ENCODE data around the gene PTK7.

PTK7 gene

GRCh38 chr6:43120101-43120763 is 44.1 kb downstream of the PTK7 start:
- Histone ChIP-seq H3K4me1 (ENCODE audit: control insufficient read depth, insufficient read depth, low read length) (peaks cover 7% of the 10 kb centered on the region), H3K9me3 (ENCODE audit: control insufficient read depth, insufficient read depth, low read length) (no peaks in the 10 kb centered on the region), H3K4me3 (ENCODE audit: low read length) (no peak overlapping the region), H3K27me3 (ENCODE audit: control insufficient read depth, insufficient read depth, low read length) (no peaks in the 10 kb centered on the region), H3K36me3 (ENCODE audit: control insufficient read depth, insufficient read depth, low read length) (no peaks in the 10 kb centered on the region), H3K27ac (ENCODE audit: low read length) (no peak overlapping the region)
- DNase-seq (ENCODE audit: low read depth, low spot score) = no peak
- WGBS (ENCODE audit: insufficient coverage, insufficient read length) = no CpG with 5 or more reads among the region's 9 CpGs

- DNase-seq (ENCODE audit: low read depth, low spot score) = no peak
- WGBS (ENCODE audit: insufficient coverage, insufficient read length) = no CpG with 5 or more reads among the region's 9 CpGs
- Histone ChIP-seq H3K27me3 (ENCODE audit: control insufficient read depth, insufficient read depth, low read length) (no peaks in the 10 kb centered on the region), H3K4me3 (ENCODE audit: low read length) (no peak overlapping the region), H3K27ac (ENCODE audit: low read length) (no peak overlapping the region), H3K4me1 (ENCODE audit: control insufficient read depth, insufficient read depth, low read length) (peaks cover 7% of the 10 kb centered on the region), H3K9me3 (ENCODE audit: control insufficient read depth, insufficient read depth, low read length) (no peaks in the 10 kb centered on the region), H3K36me3 (ENCODE audit: control insufficient read depth, insufficient read depth, low read length) (no peaks in the 10 kb centered on the region)
Observed at GRCh38 chr6:43120944-43121913, 45.1 kb downstream of the PTK7 start.

GRCh38 chr6:43122146-43122545 is 46.0 kb downstream of the PTK7 start:
- Histone ChIP-seq H3K36me3 (ENCODE audit: control insufficient read depth, insufficient read depth, low read length) (no peaks in the 10 kb centered on the region), H3K27ac (ENCODE audit: low read length) (no peak overlapping the region), H3K4me1 (ENCODE audit: control insufficient read depth, insufficient read depth, low read length) (peaks cover 11% of the 10 kb centered on the region), H3K9me3 (ENCODE audit: control insufficient read depth, insufficient read depth, low read length) (no peaks in the 10 kb centered on the region), H3K27me3 (ENCODE audit: control insufficient read depth, insufficient read depth, low read length) (no peaks in the 10 kb centered on the region), H3K4me3 (ENCODE audit: low read length) (no peak overlapping the region)
- no peak for DNase-seq (ENCODE audit: low read depth, low spot score)
- WGBS (ENCODE audit: insufficient coverage, insufficient read length) = no CpG with 5 or more reads among the region's 2 CpGs

- H3K9me3 ChIP-seq (ENCODE audit: control insufficient read depth, insufficient read depth, low read length) = no peaks in the 10 kb centered on the region
- H3K27me3 ChIP-seq (ENCODE audit: control insufficient read depth, insufficient read depth, low read length) = no peaks in the 10 kb centered on the region
- no peak overlapping the region for H3K4me3 ChIP-seq (ENCODE audit: low read length)
- DNase-seq (ENCODE audit: low read depth, low spot score) = no peak
- H3K27ac ChIP-seq (ENCODE audit: low read length) = no peak overlapping the region
- H3K36me3 ChIP-seq (ENCODE audit: control insufficient read depth, insufficient read depth, low read length) = no peaks in the 10 kb centered on the region
- peaks cover 11% of the 10 kb centered on the region for H3K4me1 ChIP-seq (ENCODE audit: control insufficient read depth, insufficient read depth, low read length)
- WGBS (ENCODE audit: insufficient coverage, insufficient read length) = no CpG with 5 or more reads among the region's 25 CpGs
Observed at GRCh38 chr6:43123461-43124314, 47.6 kb downstream of the PTK7 start.

- no CpG with 5 or more reads among the region's 6 CpGs for WGBS (ENCODE audit: insufficient coverage, insufficient read length)
Observed at GRCh38 chr6:43124481-43124880, 48.4 kb downstream of the PTK7 start.

GRCh38 chr6:43125119-43125518 is 49.0 kb downstream of the PTK7 start:
- no peaks in the 10 kb centered on the region for H3K27me3 ChIP-seq (ENCODE audit: control insufficient read depth, insufficient read depth, low read length)
- no CpG with 5 or more reads among the region's 6 CpGs for WGBS (ENCODE audit: insufficient coverage, insufficient read length)
- no peaks in the 10 kb centered on the region for H3K36me3 ChIP-seq (ENCODE audit: control insufficient read depth, insufficient read depth, low read length)
- H3K27ac ChIP-seq (ENCODE audit: low read length) = no peak overlapping the region
- H3K4me1 ChIP-seq (ENCODE audit: control insufficient read depth, insufficient read depth, low read length) = peaks cover 11% of the 10 kb centered on the region
- no peaks in the 10 kb centered on the region for H3K9me3 ChIP-seq (ENCODE audit: control insufficient read depth, insufficient read depth, low read length)
- DNase-seq (ENCODE audit: low read depth, low spot score) = no peak
- H3K4me3 ChIP-seq (ENCODE audit: low read length) = no peak overlapping the region

More at GRCh38 chr6:43124481-43124880, 48.4 kb downstream of the PTK7 start:
- no peak overlapping the region for H3K4me3 ChIP-seq (ENCODE audit: low read length)
- DNase-seq (ENCODE audit: low read depth, low spot score) = no peak
- peaks cover 11% of the 10 kb centered on the region for H3K4me1 ChIP-seq (ENCODE audit: control insufficient read depth, insufficient read depth, low read length)
- H3K9me3 ChIP-seq (ENCODE audit: control insufficient read depth, insufficient read depth, low read length) = no peaks in the 10 kb centered on the region
- no peaks in the 10 kb centered on the region for H3K27me3 ChIP-seq (ENCODE audit: control insufficient read depth, insufficient read depth, low read length)
- no peak overlapping the region for H3K27ac ChIP-seq (ENCODE audit: low read length)
- H3K36me3 ChIP-seq (ENCODE audit: control insufficient read depth, insufficient read depth, low read length) = no peaks in the 10 kb centered on the region

- Histone ChIP-seq H3K4me1 (ENCODE audit: control insufficient read depth, insufficient read depth, low read length) (peaks cover 11% of the 10 kb centered on the region), H3K27ac (ENCODE audit: low read length) (no peak overlapping the region), H3K27me3 (ENCODE audit: control insufficient read depth, insufficient read depth, low read length) (no peaks in the 10 kb centered on the region), H3K36me3 (ENCODE audit: control insufficient read depth, insufficient read depth, low read length) (no peaks in the 10 kb centered on the region), H3K4me3 (ENCODE audit: low read length) (no peak overlapping the region), H3K9me3 (ENCODE audit: control insufficient read depth, insufficient read depth, low read length) (no peaks in the 10 kb centered on the region)
- WGBS (ENCODE audit: insufficient coverage, insufficient read length) = no CpG with 5 or more reads among the region's 1 CpG
- no peak for DNase-seq (ENCODE audit: low read depth, low spot score)
Observed at GRCh38 chr6:43125555-43125954, 49.4 kb downstream of the PTK7 start.

- no peak for DNase-seq (ENCODE audit: low read depth, low spot score)
- Histone ChIP-seq H3K36me3 (ENCODE audit: control insufficient read depth, insufficient read depth, low read length) (no peaks in the 10 kb centered on the region; the same call in 1 of the 2 replicates), H3K27ac (ENCODE audit: low read length) (no peak overlapping the region), H3K27me3 (ENCODE audit: control insufficient read depth, insufficient read depth, low read length) (no peaks in the 10 kb centered on the region), H3K4me1 (ENCODE audit: control insufficient read depth, insufficient read depth, low read length) (peaks cover 11% of the 10 kb centered on the region), H3K4me3 (ENCODE audit: low read length) (no peak overlapping the region), H3K9me3 (ENCODE audit: control insufficient read depth, insufficient read depth, low read length) (no peaks in the 10 kb centered on the region)
- WGBS (ENCODE audit: insufficient coverage, insufficient read length) = no CpG with 5 or more reads among the region's 12 CpGs
Observed at GRCh38 chr6:43127180-43127579, 51.1 kb downstream of the PTK7 start.

GRCh38 chr6:43127877-43128276 is 51.8 kb downstream of the PTK7 start:
- Histone ChIP-seq H3K4me1 (ENCODE audit: control insufficient read depth, insufficient read depth, low read length) (peaks cover 11% of the 10 kb centered on the region), H3K27ac (ENCODE audit: low read length) (no peak overlapping the region), H3K27me3 (ENCODE audit: control insufficient read depth, insufficient read depth, low read length) (no peaks in the 10 kb centered on the region), H3K36me3 (ENCODE audit: control insufficient read depth, insufficient read depth, low read length) (peaks cover 4% of the 10 kb centered on the region; the same call in 1 of the 2 replicates), H3K9me3 (ENCODE audit: control insufficient read depth, insufficient read depth, low read length) (no peaks in the 10 kb centered on the region), H3K4me3 (ENCODE audit: low read length) (no peak overlapping the region)
- WGBS (ENCODE audit: insufficient coverage, insufficient read length) = no CpG with 5 or more reads among the region's 11 CpGs
- DNase-seq (ENCODE audit: low read depth, low spot score) = no peak

- Histone ChIP-seq H3K4me1 (ENCODE audit: control insufficient read depth, insufficient read depth, low read length) (peaks cover 4% of the 10 kb centered on the region), H3K27ac (ENCODE audit: low read length) (no peak overlapping the region), H3K27me3 (ENCODE audit: control insufficient read depth, insufficient read depth, low read length) (no peaks in the 10 kb centered on the region), H3K36me3 (ENCODE audit: control insufficient read depth, insufficient read depth, low read length) (peaks cover 4% of the 10 kb centered on the region; the same call in 1 of the 2 replicates), H3K4me3 (ENCODE audit: low read length) (no peak overlapping the region), H3K9me3 (ENCODE audit: control insufficient read depth, insufficient read depth, low read length) (no peaks in the 10 kb centered on the region)
- DNase-seq (ENCODE audit: low read depth, low spot score) = no peak
- WGBS (ENCODE audit: insufficient coverage, insufficient read length) = no CpG with 5 or more reads among the region's 16 CpGs
Observed at GRCh38 chr6:43128926-43129325, 52.8 kb downstream of the PTK7 start.
